Measurements from ENCODE around the gene GAS6. TPM values are rescaled to one million over a fixed set of nuclear protein-coding genes. Genes with fewer than 3 reads are reported as not detected.

The GAS6 gene
- total and polyA plus RNA-seq, 2 donors (not counting 3 experiments of a cell fraction or from before 2014, with no cell fraction given): 69.2 to 109 TPM

- ChIA-PET POLR2A (no interaction called here), CTCF (no interaction called here)
- H3K36me3 ChIP-seq (ENCODE audit: control insufficient read depth in 2 of 2, extremely low read depth in 1 of 2, insufficient read depth in 2 of 2, low read length in 2 of 2): peaks cover 0 to 28% of the 10 kb centered on the region in 2 experiments
- H3K9ac ChIP-seq (replicated peaks; ENCODE audit: extremely low read depth, insufficient read depth, low read length): no peak overlapping the region
- intact Hi-C loops (cut with micrococcal nuclease) (no loop called here), dilution Hi-C loops (cut with MboI; ENCODE audit: extremely low pct_ligation_motif_present, low sequenced_read_pairs) (no loop called here)
- H3K27me3 ChIP-seq (ENCODE audit: control insufficient read depth in 2 of 2, insufficient read depth in 2 of 2, low read length in 2 of 2): no peaks in the 10 kb centered on the region
- no TSS peak for BruUV-seq (replicated peaks)
- DNase-seq (ENCODE audit: low read depth, low spot score) (no peak), FAIRE-seq (no peak)
- no peak for TF ChIP-seq CTCF (IDR thresholded peaks at IDR 0.05; ENCODE audit: extremely low read depth in 1 of 2, insufficient read depth in 1 of 2, low read depth in 1 of 2, low read length in 2 of 2)
- TF ChIP-seq JUN (IDR thresholded peaks at IDR 0.05; ENCODE audit: borderline replicate concordance, insufficient read depth, insufficient read length, low read depth): no peak
- no peak for TF ChIP-seq MYC (IDR thresholded peaks at IDR 0.05; ENCODE audit: low read depth, low read length)
- TF ChIP-seq FOS (IDR thresholded peaks at IDR 0.05; ENCODE audit: borderline replicate concordance, insufficient read depth, low read length): no peak
- no peak for TF ChIP-seq MAX (IDR thresholded peaks at IDR 0.05; ENCODE audit: insufficient read depth, insufficient read length)
- TF ChIP-seq POLR2AphosphoS5 (IDR thresholded peaks at IDR 0.05; ENCODE audit: insufficient read depth, low read depth, low read length): no peak
- no peak for TF ChIP-seq GATA2 (IDR thresholded peaks at IDR 0.05; ENCODE audit: insufficient read depth, insufficient read length, low read depth, low read length)
- no peak for TF ChIP-seq POLR2A (IDR thresholded peaks at IDR 0.05; ENCODE audit: low read depth, low read length)
- TF ChIP-seq EZH2 (IDR thresholded peaks at IDR 0.05; ENCODE audit: borderline replicate concordance, low read depth, low read length, severe bottlenecking): no peak
- H3K9me1 ChIP-seq (replicated peaks; ENCODE audit: control insufficient read depth, extremely low read depth, insufficient read depth, low read length): no peaks in the 10 kb centered on the region
- no peaks in the 10 kb centered on the region for H3K9me3 ChIP-seq (replicated peaks; ENCODE audit: control insufficient read depth, insufficient read depth, low read length)
- H3K27ac ChIP-seq (ENCODE audit: insufficient read depth, low read depth, low read length): no peak overlapping the region
- H2AFZ ChIP-seq (ENCODE audit: low read depth, low read length): no peak overlapping the region
- no peak overlapping the region for H3K4me2 ChIP-seq (ENCODE audit: insufficient read depth, low read length)
- H3K4me3 ChIP-seq (replicated peaks in 1 of 3; ENCODE audit: insufficient read depth in 1 of 3, low read depth in 1 of 3, low read length in 3 of 3): no peak overlapping the region
- H4K20me1 ChIP-seq (replicated peaks; ENCODE audit: control insufficient read depth, extremely low read depth, insufficient read depth, low read length): no peaks in the 10 kb centered on the region
- no peaks in the 10 kb centered on the region for H3K79me2 ChIP-seq (ENCODE audit: control insufficient read depth, insufficient read depth, low read length)
- peaks cover 3% of the 10 kb centered on the region for H3K4me1 ChIP-seq (ENCODE audit: control insufficient read depth, extremely low read depth, insufficient read depth, low read length)
These were observed 63.3 kb downstream of the GAS6 start for GRCh38 chr13:113800576-113800926.

All from endothelial cell of umbilical vein (primary cell).